ENCODE data around the gene UNK. TPM values are rescaled to one million over a fixed set of nuclear protein-coding genes. Genes with fewer than 3 reads are reported as not detected.

The UNK gene
- total RNA-seq, 6 donors from 2014 or later, result 22.4 to 97.4 (median 31.4) TPM

DNA sequence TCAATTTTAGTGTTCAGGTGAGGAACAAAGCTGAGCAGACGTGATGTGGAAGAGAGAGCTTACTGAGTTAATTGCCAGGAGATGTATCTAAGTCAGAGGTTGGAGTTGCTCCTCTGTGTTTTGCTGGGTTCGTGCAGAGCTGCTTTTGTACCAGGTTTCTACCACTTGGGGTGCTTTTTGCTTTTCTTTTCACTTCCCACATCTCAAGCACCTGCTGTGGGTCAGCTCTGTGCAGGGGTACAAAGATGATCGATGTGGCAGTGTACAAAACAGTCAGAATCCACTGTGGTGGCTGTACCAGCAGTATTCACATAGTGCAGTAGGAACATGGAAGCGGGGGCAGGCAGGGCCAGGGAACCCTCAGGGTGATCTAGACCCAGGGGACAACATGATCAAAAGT lies 14.8 kb downstream of the UNK start:
- WGBS, 2 donors, result 86 to 91% methylated on average over 4 of the region's 4 CpGs
- ATAC-seq (ENCODE audit: low FRiP score in 2 of 2), result no peak
- DNase-seq, result no peak
- no peak for TF ChIP-seq EP300 (IDR thresholded peaks at IDR 0.05)
- no peak for TF ChIP-seq POLR2A (IDR thresholded peaks at IDR 0.05)
- no peak for TF ChIP-seq CTCF (IDR thresholded peaks at IDR 0.05)
- no peak for TF ChIP-seq POLR2AphosphoS5 (IDR thresholded peaks at IDR 0.05)
- no peaks in the 10 kb centered on the region for H3K9me3 ChIP-seq
- peaks cover 12 to 34% (median 23%) of the 10 kb centered on the region in 4 donors for H3K36me3 ChIP-seq
- H3K27me3 ChIP-seq, result no peaks in the 10 kb centered on the region
- H3K4me3 ChIP-seq, result no peak overlapping the region
- H3K4me1 ChIP-seq, result no peaks in the 10 kb centered on the region
- H3K27ac ChIP-seq, result no peak overlapping the region

GRCh38 chr17:75803883-75804282 lies 19.3 kb downstream of the UNK start:
- no peak overlapping the region for H3K27ac ChIP-seq
- WGBS, 2 donors, result 91 to 93% methylated on average over 1 of the region's 1 CpG
- no peaks in the 10 kb centered on the region for H3K9me3 ChIP-seq
- H3K4me3 ChIP-seq, result no peak overlapping the region
- H3K27me3 ChIP-seq, result no peaks in the 10 kb centered on the region
- DNase-seq (no peak), ATAC-seq (ENCODE audit: low FRiP score in 2 of 2) (no peak)
- H3K36me3 ChIP-seq, result peaks cover 4 to 14% (median 12%) of the 10 kb centered on the region in 4 donors
- no peaks in the 10 kb centered on the region for H3K4me1 ChIP-seq
- TF ChIP-seq POLR2AphosphoS5 (IDR thresholded peaks at IDR 0.05) (no peak), EP300 (IDR thresholded peaks at IDR 0.05) (no peak), POLR2A (IDR thresholded peaks at IDR 0.05) (no peak), CTCF (IDR thresholded peaks at IDR 0.05) (no peak)

DNA sequence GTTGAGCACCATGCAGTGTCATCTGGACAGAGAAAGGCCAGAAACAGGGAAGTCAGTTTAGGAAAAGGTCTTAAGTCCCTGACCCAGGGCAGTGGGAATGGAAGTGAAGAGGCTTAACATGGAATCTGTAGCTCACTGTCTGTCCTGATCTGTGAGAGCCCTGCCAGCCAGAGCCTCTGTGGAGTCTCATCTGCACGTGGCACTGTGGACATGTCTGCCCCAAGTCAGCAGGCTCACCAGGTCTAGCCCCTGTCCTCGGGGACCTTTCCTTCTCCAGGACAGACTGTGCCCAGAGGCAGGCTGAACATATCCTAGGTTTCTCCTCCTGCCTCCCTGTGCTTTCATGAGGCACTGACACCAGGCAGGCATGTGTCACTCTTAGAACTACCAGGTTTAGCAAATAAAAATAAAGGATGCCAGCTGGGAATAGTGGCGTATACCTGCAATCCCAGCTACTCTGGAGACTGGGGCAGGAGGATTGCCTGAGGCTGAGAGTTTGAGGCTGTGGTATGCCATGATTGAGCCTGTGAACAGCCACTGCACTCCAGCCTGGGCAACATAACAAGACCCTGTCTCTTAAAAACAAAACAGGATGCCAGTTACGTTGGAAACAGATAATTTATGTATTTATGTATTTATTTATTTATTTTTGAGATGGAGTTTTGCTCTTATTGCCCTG lies 22.4 kb downstream of the UNK start:
- Histone ChIP-seq H3K36me3 (peaks cover 6 to 27% (median 27%) of the 10 kb centered on the region in 4 donors), H3K9me3 (no peaks in the 10 kb centered on the region), H3K4me3 (no peak overlapping the region), H3K4me1 (no peaks in the 10 kb centered on the region), H3K27ac (no peak overlapping the region), H3K27me3 (no peaks in the 10 kb centered on the region)
- no peak for DNase-seq
- 84 to 92% methylated on average over 4 of the region's 4 CpGs for WGBS, 2 donors
- TF ChIP-seq EP300 (IDR thresholded peaks at IDR 0.05), result no peak
- no peak for TF ChIP-seq CTCF (IDR thresholded peaks at IDR 0.05)
- TF ChIP-seq POLR2AphosphoS5 (IDR thresholded peaks at IDR 0.05), result no peak
- TF ChIP-seq POLR2A (IDR thresholded peaks at IDR 0.05), result no peak
- no peak for ATAC-seq (ENCODE audit: low FRiP score in 2 of 2)

- no peaks in the 10 kb centered on the region for H3K27me3 ChIP-seq
- no peak overlapping the region for H3K27ac ChIP-seq
- no peaks in the 10 kb centered on the region for H3K4me1 ChIP-seq
- ATAC-seq (ENCODE audit: low FRiP score in 2 of 2) (no peak), DNase-seq (no peak)
- H3K36me3 ChIP-seq, result peaks cover 14 to 36% (median 36%) of the 10 kb centered on the region in 4 donors
- H3K9me3 ChIP-seq, result no peaks in the 10 kb centered on the region
- WGBS, 2 donors, result 93 to 96% methylated on average over 3 of the region's 3 CpGs
- no peak overlapping the region for H3K4me3 ChIP-seq
- TF ChIP-seq POLR2A (IDR thresholded peaks at IDR 0.05) (no peak), EP300 (IDR thresholded peaks at IDR 0.05) (no peak), POLR2AphosphoS5 (IDR thresholded peaks at IDR 0.05) (no peak), CTCF (IDR thresholded peaks at IDR 0.05) (no peak)
Measured at GRCh38 chr17:75807861-75808260, 23.3 kb downstream of the UNK start.

- Histone ChIP-seq H3K27me3 (no peaks in the 10 kb centered on the region), H3K4me1 (no peaks in the 10 kb centered on the region), H3K36me3 (peaks cover 16 to 42% (median 41%) of the 10 kb centered on the region in 4 donors), H3K4me3 (no peak overlapping the region), H3K27ac (no peak overlapping the region), H3K9me3 (no peaks in the 10 kb centered on the region)
- DNase-seq (no peak), ATAC-seq (ENCODE audit: low FRiP score in 2 of 2) (peak in 1 of 2 donors; percentile 2)
- 81 to 90% methylated on average over 4 of the region's 4 CpGs for WGBS, 2 donors
- TF ChIP-seq EP300 (IDR thresholded peaks at IDR 0.05) (no peak), POLR2A (IDR thresholded peaks at IDR 0.05) (no peak), CTCF (IDR thresholded peaks at IDR 0.05) (no peak), POLR2AphosphoS5 (IDR thresholded peaks at IDR 0.05) (no peak)
Measured at GRCh38 chr17:75808549-75808904, 23.9 kb downstream of the UNK start.

Measured in upper lobe of left lung (tissue), 6 donors.